ENCODE results near the gene RHBDD1.

RHBDD1 gene

GRCh38 chr2:227038550-227039189 is 202.8 kb downstream of the RHBDD1 start:
- TF ChIP-seq, protein P1, sequence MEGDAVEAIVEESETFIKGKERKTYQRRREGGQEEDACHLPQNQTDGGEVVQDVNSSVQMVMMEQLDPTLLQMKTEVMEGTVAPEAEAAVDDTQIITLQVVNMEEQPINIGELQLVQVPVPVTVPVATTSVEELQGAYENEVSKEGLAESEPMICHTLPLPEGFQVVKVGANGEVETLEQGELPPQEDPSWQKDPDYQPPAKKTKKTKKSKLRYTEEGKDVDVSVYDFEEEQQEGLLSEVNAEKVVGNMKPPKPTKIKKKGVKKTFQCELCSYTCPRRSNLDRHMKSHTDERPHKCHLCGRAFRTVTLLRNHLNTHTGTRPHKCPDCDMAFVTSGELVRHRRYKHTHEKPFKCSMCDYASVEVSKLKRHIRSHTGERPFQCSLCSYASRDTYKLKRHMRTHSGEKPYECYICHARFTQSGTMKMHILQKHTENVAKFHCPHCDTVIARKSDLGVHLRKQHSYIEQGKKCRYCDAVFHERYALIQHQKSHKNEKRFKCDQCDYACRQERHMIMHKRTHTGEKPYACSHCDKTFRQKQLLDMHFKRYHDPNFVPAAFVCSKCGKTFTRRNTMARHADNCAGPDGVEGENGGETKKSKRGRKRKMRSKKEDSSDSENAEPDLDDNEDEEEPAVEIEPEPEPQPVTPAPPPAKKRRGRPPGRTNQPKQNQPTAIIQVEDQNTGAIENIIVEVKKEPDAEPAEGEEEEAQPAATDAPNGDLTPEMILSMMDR (IDR thresholded peaks at IDR 0.05; ENCODE audit: borderline replicate concordance, control extremely low read depth, extremely low read depth, insufficient read depth, missing control alignments): no peak
- DNase-seq (ENCODE audit: low spot score): no peak
- in situ Hi-C loops (cut with MboI; ENCODE audit: low sequenced_read_pairs, unreplicated experiment): no loop called here

DNA sequence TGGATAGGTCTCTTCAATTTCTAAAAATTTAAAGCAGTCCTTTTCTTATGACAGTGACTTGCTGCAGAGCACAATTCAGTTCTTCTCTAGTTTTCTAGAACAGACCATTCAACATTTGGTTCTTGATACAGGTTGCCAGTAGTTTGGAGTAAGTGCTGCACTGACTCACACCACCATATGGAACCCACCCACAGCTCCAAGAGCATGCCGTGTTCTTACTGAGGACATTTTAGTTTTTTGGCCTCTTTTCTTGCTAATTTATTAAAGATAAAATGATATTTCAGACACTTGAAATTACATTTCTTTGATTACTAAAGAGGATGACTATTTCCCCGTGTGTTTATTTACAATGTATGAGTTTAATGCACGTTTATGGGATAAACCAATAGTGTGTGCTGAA is 208.1 kb downstream of the RHBDD1 start:
- TF ChIP-seq, protein P1 (IDR thresholded peaks at IDR 0.05; ENCODE audit: borderline replicate concordance, control extremely low read depth, extremely low read depth, insufficient read depth, missing control alignments): no peak
- DNase-seq (ENCODE audit: low spot score): no peak
- in situ Hi-C loops (cut with MboI; ENCODE audit: low sequenced_read_pairs, unreplicated experiment): no loop called here

Measured in GM13976 (cell line).